ENCODE data around the gene LCLAT1.

DNA sequence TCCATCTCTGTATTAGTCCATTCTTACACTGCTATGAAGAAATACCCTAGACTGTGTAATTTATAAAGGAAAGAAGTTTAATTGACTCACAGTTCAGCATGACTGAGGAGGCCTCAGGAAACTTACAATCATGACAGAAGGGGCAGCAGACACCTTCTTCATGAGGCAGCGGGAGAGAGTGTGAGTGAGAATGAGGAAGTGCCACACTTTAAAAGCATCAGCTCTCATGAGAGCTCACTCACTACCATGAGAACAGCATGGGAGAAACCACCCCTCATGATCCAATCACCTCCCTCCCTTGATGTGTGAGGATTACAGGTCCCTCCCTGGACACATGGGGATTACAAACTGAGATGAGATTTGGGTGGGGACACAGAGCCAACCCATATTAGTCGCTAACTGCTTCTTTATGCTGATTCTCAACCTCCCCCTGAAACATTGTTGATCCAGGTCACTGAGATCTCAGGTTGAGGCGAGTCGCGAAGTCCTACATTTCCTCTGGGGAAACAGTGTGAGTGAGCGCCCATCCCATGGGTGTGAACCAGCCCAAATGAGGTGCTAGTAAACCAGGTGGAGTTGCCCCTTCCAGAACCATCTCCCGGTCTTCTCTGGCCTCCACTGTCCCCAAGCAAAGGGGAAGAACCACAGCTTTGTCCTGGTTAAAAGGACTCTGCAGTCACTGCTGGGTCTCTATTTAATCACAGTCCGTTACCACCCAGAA lies 236.3 kb downstream of the LCLAT1 start:
- no peak for TF ChIP-seq EZH2 (IDR thresholded peaks at IDR 0.05; ENCODE audit: low read length)
- TF ChIP-seq, protein P1, sequence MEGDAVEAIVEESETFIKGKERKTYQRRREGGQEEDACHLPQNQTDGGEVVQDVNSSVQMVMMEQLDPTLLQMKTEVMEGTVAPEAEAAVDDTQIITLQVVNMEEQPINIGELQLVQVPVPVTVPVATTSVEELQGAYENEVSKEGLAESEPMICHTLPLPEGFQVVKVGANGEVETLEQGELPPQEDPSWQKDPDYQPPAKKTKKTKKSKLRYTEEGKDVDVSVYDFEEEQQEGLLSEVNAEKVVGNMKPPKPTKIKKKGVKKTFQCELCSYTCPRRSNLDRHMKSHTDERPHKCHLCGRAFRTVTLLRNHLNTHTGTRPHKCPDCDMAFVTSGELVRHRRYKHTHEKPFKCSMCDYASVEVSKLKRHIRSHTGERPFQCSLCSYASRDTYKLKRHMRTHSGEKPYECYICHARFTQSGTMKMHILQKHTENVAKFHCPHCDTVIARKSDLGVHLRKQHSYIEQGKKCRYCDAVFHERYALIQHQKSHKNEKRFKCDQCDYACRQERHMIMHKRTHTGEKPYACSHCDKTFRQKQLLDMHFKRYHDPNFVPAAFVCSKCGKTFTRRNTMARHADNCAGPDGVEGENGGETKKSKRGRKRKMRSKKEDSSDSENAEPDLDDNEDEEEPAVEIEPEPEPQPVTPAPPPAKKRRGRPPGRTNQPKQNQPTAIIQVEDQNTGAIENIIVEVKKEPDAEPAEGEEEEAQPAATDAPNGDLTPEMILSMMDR (optimal IDR thresholded peaks at IDR 0.05 in 1 of 3, IDR thresholded peaks at IDR 0.05 in 1 of 3, conservative IDR thresholded peaks at IDR 0.05 in 1 of 3; ENCODE audit: extremely low read depth in 1 of 3, insufficient read depth in 2 of 3, low read length in 3 of 3) = no peak
